ENCODE measurements around the gene HS3ST4.

- TF ChIP-seq EZH2 (IDR thresholded peaks at IDR 0.05; ENCODE audit: low read length) (no peak), CTCF (optimal IDR thresholded peaks at IDR 0.05 in 1 of 3, IDR thresholded peaks at IDR 0.05 in 1 of 3, conservative IDR thresholded peaks at IDR 0.05 in 1 of 3; ENCODE audit: extremely low read depth in 1 of 3, insufficient read depth in 2 of 3, low read length in 3 of 3) (no peak)
Observed at GRCh38 chr16:25735645-25736044, 43.9 kb downstream of the HS3ST4 start.
